ENCODE results near the gene PTPRO.

GRCh38 chr12:15520083-15520482 lies 197.8 kb downstream of the PTPRO start:
- TF ChIP-seq, protein P1, sequence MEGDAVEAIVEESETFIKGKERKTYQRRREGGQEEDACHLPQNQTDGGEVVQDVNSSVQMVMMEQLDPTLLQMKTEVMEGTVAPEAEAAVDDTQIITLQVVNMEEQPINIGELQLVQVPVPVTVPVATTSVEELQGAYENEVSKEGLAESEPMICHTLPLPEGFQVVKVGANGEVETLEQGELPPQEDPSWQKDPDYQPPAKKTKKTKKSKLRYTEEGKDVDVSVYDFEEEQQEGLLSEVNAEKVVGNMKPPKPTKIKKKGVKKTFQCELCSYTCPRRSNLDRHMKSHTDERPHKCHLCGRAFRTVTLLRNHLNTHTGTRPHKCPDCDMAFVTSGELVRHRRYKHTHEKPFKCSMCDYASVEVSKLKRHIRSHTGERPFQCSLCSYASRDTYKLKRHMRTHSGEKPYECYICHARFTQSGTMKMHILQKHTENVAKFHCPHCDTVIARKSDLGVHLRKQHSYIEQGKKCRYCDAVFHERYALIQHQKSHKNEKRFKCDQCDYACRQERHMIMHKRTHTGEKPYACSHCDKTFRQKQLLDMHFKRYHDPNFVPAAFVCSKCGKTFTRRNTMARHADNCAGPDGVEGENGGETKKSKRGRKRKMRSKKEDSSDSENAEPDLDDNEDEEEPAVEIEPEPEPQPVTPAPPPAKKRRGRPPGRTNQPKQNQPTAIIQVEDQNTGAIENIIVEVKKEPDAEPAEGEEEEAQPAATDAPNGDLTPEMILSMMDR (conservative IDR thresholded peaks at IDR 0.05): no peak
- TF ChIP-seq ZFX (IDR thresholded peaks at IDR 0.05): no peak
